GM18868 (cell line): ENCODE results near the gene COQ8B.

Source experiments
- ATAC-seq: cut with Tn5 transposase; IDR thresholded peaks from one replicate; pipeline ENCODE4 v1.9.1; 2021; ENCODE audit warnings: mild to moderate bottlenecking, moderate library complexity; ENCODE audit not compliant: unreplicated experiment

Gene COQ8B

DNA sequence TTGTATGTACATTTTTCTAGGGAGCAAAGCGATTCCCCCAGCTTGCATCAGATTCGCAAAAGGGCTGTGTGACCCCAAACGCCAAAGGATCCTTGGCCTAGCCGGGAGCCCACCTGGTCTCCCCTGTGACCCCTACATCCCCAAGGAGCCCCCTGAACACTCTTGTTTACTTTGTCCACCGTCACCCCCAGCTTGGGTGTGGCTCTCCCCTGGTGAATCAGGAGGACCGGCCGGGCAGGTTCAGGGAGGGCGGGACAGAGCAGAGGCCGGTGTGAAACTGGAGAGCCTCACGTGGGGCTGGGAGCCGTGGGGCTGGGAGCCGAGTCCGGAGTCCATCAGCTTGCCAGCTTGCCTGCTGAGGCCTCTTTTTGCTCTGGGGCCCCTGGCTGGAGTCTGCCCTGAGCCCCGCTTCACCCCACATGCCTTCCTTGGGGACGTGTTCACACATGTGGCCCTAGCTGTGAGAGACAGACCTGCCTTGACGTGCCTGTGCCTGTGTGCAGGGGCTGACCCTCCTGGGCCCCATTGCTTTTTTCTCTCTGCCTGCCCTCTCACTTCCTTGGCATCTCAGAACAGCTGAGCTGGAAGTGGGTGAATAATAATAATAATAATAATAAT lies 2.2 kb upstream of the COQ8B start:
- ATAC-seq, result no peak

DNA sequence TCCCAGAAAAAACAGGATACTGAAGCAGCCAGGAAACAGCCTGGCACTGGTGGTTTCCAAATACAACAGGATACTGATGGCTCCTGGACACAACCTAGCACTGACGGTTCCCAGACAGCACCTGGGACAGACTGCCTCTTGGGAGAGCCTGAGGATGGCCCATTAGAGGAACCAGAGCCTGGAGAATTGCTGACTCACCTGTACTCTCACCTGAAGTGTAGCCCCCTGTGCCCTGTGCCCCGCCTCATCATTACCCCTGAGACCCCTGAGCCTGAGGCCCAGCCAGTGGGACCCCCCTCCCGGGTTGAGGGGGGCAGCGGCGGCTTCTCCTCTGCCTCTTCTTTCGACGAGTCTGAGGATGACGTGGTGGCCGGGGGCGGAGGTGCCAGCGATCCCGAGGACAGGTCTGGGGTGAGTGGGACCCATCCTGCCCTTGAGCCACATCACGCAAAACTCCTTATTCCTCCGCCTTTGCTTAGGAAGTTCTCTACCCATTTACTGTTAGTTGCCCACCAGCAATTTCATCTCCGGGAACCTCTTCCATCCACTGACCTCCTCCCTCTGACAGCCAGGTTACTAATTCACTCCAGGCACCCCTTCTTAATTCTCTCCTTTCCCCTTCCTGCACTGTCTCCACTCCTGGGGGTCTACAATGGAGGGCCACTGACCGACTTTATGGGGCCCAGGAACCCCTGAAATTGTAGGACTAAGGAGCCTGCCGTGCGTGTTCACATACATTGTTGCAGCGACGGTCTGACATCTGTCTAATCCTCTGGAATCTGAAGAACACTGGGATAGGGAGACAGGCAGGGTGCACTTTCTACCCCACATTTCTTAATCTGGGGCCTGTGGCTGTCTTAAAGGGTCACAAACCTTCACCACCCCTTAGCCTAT lies 1.4 kb upstream of the COQ8B start:
- ATAC-seq, result no peak

DNA sequence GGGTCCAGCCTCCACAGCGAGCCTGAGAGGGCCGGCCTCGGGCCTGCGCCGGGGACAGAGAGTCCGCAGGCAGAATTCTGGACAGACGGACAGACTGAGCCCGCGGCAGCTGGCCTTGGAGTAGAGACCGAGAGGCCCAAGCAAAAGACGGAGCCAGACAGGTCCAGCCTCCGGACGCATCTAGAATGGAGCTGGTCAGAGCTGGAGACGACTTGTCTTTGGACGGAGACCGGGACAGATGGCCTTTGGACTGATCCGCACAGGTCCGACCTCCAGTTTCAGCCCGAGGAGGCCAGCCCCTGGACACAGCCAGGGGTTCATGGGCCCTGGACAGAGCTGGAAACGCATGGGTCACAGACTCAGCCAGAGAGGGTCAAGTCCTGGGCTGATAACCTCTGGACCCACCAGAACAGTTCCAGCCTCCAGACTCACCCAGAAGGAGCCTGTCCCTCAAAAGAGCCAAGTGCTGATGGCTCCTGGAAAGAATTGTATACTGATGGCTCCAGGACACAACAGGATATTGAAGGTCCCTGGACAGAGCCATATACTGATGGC lies 716 bp upstream of the COQ8B start:
- ATAC-seq, result no peak

DNA sequence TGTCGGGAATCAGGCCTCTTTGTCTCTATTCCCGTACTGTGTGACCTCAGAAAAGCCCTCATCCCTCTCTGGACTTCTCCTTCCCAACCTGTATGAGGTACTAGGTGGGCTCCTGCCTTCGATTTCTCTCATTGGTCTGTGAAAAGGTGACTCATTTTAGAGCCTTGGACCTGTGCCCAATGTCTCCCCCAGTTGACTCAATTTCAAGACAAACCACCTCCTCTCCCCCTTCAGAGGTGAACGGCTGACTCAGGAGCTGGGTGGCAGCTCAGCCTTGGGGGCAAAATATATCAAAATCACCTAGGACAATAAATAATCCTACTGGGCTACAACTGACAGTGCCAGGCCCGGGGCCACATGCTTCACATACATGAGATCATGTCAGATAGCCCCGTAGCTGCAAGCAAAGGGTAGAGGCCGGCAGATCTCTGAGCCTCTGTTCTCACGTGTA lies 630 bp downstream of the COQ8B start:
- ATAC-seq, result no peak

DNA sequence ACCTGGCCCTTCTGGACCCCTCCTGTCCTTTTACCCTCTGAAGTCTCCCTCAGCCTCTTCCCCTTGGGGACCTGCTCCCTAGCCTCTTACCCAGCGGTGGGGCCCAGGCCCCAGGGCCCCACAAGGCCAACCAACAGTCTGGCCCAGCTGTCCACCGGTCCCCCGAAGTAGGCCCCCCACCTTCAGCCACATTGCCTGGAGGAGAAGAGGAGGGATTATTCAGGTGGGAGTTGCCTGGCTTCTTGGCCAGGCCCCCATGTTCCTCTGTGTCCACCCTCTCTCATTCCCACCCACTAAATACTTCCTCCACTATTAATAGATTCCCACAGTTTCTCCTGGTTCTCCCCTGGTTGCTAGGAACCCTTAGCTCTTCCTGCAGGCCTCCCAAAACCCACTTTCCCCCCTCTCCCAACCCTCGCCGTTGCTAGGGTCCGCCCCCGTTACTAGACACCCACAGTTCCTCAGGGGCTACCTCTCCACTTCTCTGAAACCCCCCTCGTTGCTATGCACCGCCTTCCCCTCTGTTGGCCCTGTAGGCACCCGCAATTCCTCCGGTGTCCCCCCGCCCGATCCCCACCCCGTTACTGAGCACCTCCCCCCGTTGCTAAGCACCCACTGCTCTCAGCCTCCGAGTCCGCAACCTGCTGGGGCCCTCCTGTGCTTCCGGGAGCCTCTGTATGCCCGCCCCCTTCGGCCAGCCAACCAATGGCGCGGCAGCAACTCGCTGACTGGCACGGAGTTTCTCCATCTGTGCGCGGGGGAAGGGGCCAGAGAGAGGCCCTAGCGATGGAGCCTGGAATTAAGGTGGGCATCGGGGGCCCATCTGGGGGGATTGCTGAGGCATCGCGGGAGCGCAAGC lies 2.0 kb downstream of the COQ8B start:
- peak; percentile 62 for ATAC-seq

DNA sequence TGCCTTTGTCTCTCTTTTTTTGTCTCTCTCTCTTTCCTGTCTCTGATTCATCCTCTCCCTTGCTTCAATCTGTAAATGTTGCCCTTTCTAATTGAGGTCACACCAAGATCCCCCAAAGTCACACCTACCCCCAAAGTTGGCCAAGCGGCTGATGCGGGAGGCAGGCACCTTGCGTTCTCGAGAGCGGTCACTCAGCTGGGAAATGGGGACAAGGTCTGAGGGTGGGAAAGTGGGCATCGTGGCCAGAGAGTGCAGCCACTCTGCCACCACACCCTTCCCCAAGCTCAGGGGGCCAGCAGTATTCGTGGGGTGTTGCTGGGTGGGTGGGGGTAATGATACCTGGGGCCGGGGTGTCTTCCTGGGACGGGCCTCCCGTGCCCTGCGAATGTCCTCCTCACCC lies 2.7 kb downstream of the COQ8B start:
- ATAC-seq, result no peak

DNA sequence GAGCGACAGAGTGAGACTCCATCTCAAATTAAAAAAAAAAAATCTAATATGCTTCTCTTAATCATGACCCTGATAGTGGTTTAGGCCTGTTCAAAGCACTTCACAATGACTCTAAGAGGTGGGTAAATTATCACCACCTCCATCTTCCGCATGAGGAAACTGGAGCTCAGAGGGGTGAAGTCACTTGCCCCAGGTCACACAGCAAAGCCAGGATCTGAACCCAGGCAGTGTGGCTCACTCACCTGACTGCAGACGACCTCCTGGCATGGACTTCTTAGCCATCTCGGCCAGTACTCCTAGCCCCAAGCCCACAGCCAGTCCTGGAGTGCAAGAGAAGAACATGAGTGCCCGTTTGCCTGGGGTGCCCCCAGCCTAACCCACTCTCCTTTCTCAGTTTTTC lies 6.9 kb downstream of the COQ8B start:
- no peak for ATAC-seq

DNA sequence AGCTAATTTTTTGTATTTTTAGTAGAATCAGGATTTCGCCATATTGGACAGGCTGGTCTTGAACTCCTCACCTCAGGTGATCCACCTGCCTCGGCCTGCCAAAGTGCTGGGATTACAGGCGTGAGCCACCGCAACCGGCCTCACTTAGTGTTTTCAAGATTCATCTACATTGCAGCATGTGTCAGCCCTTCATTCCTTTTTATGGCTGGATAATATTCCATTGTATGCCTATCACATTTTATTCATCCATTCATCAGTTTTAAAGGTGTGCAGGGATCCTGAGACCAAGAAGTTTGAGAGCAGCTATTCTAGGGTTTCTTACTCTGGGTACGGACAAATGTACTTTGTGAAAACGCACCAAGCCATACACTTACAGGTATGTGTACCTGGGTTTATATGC lies 9.1 kb downstream of the COQ8B start:
- ATAC-seq, result no peak

DNA sequence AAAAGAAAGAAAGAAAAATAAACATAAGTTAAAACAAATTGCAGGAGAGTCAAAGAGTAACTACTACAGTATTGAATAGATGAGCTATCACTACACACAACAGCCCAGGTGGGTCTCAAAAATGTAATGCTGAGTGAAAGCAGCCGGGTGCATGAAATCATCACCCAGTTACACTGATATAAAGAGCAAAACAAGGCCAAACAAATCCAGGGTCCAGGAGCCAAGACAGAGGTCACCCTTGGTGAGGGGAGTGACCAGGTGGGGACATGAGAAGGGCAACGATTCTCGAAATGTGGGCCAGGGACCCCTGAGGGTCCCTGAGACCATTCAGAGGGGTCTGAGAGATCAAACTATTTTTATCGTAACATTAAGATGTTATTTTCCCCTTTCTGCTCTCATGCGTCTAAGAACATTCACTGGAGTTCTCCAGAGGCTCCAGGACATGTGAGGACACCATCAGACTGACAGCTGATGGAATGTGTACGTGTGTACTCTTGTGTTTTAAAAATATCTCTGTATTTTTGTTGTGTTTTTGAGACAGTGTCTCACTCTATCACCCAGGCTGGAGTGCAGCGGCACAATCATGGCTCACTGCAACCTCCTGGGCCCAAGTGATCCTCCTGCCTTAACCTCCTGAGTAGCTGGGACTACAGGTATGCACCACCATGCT lies 10.6 kb downstream of the COQ8B start:
- ATAC-seq, result no peak

DNA sequence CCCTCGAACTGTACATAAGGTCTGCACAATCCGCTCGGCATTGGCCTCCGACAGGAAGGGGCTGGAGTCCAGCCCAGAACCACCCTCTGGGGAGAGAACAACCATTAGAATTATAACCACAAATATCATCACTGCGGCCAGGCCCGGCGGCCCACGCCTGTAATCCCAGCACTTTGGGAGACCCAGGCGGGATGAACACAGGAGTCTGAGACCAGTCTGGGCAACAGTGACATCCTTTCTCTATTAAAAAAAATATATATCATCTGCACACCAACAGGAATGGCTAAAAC lies 11.4 kb downstream of the COQ8B start:
- no peak for ATAC-seq

DNA sequence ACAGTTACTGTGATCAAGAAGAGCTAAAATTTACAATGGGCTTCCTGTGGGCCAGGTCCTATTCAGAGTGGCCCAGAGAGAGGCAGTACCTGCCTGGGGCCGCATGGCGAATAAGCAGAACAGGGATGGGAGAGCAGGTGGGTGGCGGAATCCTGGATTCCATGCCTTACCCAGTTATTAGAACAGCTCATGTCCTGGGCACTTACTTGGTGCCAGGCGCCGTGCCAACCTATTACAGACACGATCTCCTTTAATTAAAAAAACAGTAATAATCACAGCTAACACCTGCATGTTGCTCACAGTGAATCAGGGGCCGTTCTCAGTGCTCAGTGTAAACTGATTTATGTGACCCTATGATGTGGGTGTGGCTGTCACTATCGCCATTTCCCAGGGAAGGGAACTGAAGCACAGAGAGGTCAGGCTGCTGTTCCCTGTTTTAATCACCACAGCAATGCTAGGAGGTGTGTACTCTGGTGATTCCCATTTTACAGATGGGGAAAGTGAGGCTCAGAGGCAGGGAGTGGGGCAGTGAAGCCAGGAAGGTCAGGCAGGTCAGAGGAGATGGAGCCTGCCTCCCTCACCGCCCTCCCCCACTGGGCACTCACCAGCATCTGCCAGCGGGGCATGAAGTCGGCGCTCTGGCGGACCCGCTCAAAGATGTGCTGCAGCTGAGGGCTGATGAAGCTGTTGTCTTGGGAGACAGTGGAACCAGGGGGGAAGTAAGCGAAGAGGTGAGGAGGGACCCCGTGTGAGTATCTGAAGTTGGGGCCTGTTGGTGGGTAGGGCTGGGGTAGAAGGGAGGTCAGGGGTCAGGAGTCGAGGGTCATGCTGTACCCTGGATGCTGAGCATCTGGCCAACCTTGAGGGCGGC lies 12.0 kb downstream of the COQ8B start:
- no peak for ATAC-seq

DNA sequence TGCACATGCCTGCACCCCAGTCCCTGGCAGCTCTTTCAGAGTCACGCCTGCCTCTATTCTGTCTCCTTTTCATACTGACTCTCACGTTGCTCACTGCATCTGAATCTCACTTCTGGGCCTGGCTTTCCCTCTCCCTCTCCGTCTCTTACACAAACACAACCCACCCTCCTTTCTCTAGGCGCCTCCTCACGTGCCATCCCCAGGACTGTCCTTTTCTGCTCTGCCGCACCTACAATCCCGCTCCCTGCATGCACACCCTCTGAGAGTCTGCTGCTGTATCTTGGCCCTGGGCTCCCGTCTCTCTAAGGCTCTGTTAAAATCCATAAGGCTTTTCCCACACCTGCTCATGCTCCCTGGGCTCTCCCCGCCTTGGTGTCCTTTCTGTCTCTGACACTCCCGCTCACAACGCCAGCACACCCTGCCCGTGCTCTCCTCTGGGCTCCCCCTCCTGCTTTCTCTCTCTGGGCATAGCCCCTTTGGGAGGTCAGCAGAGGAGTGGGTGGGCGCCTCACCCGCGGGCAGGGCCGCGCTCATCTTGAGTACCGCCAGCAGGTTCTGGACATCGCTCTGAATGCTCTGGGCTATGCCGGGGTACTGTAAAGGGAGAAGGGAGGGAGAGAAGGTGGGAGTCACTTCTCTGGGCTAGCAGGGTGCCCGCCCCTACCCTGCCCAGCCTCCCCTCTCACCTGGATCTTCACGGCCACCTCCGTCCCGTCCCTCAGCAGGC lies 13.5 kb downstream of the COQ8B start:
- no peak for ATAC-seq

DNA sequence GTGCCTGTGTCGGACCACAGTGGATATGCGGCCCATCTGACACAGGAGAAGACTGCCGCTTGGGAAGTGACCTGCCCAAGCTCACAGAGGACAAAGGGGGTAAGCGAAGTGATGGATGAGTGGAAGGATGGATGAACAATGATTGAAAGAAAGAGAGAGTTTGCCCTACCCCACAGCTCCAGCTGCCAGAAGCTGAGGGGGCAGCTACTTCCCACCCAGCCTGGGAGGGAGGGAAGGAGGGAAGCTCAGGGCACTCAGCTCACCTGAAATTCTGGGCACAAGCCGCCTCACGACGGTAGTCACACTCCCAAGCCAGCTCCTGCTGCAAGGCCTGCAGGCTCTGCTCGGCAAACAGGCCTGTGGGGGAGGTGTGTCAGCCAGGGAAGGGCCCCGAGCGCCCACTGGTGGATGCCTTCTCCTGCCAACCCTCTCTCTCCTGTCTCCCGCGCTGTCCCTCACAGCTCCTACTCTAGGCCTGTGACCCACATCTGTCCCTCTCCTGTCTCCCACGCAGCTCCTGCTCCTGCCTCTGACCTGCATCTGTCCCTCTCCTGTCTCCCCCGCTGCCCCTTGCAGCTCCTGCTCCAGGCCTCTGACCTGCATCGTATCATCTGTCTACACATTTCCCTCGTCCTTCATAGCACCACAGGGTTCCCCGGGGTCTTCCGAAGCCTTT lies 14.2 kb downstream of the COQ8B start:
- no peak for ATAC-seq

DNA sequence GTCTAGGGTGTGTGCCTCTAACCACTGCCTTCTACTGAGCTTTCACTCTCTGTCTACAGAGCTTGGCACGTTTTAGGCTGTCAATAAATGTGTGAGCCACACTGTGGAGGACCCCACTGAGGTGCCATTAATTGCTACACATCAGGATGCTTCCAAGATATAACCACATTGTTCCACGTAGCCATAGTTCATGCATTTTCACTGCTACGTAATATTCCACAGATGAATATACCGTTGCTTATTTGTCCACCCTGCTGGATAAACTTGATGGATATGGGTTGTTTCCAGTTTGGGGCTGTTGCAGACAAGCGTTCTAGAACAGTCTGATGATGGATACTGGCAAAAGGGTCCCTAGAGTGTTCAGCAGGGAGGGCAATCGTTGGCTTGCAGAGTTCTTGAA lies 14.9 kb downstream of the COQ8B start:
- ATAC-seq, result no peak

DNA sequence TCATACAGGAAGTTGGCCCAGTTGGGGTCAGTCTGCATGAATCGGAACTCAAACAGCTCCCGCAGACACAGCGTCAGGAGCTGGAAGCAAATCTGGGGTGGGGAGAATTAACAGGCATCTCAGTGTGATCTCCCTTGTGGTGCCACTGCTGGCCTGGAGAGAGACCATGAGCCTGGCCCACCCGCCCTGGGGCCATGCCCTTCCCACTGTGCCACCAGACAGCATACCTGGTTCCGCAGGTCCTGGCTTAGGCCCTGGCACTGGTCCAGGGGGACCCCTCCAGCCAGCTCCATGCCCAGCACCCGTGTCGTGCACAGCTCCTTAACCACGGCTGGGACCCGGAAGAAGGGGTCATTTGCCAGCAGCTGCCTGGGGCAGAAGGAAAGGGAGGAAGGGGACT lies 16.6 kb downstream of the COQ8B start:
- no peak for ATAC-seq

DNA sequence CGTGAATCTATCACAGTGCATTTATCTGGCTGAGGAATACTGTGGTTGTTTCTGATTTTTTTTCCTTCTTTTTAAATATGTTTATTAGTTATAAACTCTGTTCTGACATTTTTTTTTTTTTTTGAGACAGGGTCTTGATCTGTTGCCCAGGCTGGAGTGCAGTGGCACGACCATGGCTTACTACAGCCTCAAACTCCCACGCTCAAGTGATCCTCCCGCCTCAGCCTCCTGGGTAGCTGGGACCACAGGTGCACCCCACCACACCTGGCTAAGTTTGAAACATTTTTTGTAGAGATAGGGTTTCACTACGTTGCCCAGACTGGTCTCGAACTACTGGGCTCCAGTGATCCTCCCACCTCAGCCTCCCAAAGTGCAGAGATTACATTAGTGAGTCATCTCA lies 19.7 kb downstream of the COQ8B start:
- ATAC-seq, result no peak

DNA sequence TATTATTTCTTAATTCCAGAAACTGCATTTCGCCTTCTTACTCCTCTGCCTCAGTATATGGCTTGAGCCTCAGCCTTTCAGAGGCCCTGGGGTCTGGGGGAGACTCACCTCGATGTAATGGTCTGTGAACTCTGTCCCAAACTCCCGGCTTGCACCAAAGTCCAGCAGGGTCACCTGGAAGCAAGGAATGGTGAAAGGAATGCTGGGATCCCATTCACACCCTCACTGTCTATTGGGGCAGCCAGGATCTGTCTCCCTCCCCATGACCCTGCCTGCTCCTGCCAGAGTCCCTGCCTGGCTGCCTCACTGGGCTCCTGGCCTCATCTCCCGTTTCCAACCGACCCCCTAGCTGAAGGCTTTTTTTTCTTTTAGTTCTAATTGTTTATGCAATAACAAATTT lies 20.8 kb downstream of the COQ8B start:
- ATAC-seq, result no peak

DNA sequence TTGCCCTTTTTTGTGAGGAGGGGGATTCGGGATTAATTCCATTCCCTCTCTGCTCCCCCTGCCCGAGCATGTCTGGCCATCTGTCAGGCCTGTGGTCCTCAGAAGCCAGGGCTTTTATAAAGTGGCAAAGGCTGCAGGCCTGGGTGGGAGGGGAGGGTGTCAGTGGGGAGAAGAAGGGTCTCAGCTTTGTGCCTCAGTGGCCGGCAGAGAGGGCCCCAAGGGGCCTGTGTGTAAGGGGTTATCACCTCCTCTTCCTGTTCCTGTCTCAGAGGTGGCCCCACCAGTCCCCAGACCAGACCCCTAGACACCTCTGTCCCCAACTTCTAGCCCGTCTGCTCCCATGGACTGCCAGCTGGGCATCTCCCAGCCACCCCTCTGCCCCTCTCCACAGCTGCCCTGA lies 22.8 kb downstream of the COQ8B start:
- no peak for ATAC-seq
